ENCODE results near the gene TIAM1.

DNA sequence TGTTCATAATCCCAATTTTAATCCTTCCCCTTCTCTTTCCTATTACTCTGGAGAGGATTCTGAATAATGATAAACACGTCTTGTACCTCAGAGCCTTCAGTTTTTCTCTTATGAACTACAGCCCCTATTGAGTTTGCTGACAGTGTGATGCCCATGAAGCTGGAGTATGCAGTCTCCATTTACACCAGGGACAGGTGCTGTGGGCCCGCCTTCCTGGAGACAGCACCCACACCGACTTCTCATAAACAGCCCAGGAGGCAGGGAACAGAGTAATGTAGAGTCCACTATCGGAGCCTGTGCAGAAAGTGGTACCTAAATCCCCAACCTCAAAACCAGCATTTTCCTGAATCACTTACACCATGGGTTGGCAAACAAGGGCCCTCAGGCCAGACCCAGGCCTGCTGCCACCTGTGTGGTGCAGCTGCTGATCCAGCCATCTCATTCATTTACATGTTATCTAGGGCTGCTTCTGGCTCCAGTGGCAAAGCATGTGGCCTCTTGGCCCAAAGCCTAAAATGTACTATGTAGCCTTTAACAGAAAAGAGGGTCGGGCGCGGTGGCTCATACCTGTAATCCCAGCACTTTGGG lies 210.7 kb downstream of the TIAM1 start:
- TF ChIP-seq, protein P1, sequence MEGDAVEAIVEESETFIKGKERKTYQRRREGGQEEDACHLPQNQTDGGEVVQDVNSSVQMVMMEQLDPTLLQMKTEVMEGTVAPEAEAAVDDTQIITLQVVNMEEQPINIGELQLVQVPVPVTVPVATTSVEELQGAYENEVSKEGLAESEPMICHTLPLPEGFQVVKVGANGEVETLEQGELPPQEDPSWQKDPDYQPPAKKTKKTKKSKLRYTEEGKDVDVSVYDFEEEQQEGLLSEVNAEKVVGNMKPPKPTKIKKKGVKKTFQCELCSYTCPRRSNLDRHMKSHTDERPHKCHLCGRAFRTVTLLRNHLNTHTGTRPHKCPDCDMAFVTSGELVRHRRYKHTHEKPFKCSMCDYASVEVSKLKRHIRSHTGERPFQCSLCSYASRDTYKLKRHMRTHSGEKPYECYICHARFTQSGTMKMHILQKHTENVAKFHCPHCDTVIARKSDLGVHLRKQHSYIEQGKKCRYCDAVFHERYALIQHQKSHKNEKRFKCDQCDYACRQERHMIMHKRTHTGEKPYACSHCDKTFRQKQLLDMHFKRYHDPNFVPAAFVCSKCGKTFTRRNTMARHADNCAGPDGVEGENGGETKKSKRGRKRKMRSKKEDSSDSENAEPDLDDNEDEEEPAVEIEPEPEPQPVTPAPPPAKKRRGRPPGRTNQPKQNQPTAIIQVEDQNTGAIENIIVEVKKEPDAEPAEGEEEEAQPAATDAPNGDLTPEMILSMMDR (IDR thresholded peaks at IDR 0.05; ENCODE audit: insufficient read depth, low read depth, low read length): no peak
- TF ChIP-seq EZH2 (IDR thresholded peaks at IDR 0.05; ENCODE audit: insufficient read depth, low read length): no peak
